SW480 (cell line): ENCODE measurements around the gene HRK.
"Not testable (repeated sequence)": the region's sequence is repeated elsewhere in the genome, so short reads cannot be mapped to it uniquely, and the experiment has no call there.

Source experiments
- DNase-seq: peaks from one replicate; pipeline ENCODE4 v3.0.0-alpha.2; 2016; ENCODE audit warnings: low spot score

HRK gene

DNA sequence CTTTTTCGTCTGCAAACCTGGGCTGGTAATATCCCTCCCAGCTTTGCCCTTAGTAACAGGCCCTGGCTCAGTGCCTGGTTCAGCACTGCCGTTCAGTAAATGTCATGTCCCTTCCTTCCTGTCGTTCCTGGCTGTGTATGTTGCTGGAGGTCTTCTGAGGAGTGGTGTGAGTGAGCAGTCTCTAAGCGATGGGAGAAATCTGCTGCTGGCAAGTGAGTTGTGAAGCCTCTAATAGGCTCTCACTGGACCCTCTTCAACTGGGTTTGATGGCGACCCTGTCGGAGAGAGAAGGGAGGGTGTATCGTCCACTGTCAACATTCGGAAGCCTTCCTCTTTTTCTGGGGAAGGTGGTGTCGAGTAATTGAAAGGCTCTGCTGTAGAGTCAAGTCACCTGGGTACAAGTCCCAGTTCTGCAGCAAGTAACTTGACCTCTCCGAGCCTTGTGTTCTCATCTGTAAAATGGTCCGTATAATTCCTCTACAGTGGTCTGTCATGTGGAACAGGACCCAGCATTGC, 62.8 kb downstream of the HRK start:
- no peak for DNase-seq

DNA sequence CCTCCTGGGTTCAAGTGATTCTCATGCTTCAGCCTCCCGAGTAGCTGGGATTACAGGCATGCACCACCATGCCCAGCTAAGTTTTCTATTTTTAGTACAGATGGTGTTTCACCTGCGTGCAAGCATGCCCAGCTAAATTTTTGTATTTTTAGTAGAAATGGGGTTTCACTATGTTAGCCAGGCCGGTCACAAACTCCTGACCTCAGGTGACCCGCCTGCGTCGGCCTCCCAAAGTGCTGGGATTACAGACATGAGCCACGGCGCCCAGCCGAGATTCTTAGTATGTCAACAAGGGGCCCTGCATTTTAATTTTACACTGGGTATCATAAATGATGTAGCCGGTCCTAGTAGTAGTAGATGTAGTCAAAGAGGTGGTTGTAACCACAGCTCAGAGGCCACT, 66.5 kb downstream of the HRK start:
- not testable (repeated sequence) for DNase-seq

DNA sequence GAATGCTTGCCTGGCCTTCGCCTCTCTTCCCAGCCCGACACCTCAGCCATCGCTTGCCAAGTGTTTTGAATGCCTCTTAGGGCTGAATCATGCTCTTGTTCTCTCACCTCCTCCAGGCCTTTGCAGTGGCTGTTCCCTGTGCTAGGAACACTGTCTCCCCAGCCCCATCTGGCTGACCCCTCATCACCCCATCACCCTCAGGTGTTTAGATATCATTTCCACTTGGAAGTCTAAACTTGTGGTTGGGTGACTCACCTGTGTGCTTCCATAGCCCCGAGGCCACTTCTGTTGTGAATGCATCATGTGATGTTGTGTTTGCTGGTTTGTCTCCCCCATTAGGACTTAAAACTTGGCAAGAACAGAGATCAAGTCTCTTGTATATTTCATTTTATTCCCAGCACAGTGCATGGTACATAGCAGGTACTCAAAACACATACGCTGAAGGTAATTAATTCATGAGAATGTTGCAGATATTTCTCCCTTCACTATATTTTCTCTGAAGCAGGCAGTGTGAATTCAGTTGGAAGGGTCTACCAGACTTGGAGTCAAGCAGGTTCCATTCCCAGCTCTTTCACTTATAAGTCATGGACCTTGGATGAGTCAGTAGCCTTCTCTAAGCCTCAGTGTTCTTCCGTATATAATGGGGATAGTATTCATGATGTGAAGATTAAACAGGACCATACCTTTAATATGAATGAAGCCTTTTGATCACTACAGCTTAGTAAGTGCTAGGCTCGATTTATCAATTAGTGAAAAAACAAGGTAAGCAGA, 67.8 kb downstream of the HRK start:
- DNase-seq = peak; percentile 44

DNA sequence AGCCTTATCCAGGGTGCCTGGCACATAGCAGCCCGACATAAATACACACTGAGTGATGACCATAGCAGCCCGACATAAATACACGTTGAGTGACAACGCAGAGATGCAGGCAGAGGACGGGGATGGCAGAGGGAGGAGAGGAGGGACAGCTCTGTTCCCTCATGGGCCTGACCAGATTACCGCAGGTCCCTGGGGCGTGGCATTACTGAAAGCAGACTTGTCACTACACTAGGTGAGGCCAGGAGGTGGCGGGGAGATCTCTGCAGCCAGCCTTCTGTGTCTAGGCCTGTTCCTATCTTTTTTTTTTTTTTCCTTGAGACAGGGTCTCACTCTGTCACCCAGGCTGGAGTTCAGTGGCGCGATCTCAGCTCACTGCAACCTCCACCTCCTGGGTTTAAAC, 69.0 kb downstream of the HRK start:
- no peak for DNase-seq

DNA sequence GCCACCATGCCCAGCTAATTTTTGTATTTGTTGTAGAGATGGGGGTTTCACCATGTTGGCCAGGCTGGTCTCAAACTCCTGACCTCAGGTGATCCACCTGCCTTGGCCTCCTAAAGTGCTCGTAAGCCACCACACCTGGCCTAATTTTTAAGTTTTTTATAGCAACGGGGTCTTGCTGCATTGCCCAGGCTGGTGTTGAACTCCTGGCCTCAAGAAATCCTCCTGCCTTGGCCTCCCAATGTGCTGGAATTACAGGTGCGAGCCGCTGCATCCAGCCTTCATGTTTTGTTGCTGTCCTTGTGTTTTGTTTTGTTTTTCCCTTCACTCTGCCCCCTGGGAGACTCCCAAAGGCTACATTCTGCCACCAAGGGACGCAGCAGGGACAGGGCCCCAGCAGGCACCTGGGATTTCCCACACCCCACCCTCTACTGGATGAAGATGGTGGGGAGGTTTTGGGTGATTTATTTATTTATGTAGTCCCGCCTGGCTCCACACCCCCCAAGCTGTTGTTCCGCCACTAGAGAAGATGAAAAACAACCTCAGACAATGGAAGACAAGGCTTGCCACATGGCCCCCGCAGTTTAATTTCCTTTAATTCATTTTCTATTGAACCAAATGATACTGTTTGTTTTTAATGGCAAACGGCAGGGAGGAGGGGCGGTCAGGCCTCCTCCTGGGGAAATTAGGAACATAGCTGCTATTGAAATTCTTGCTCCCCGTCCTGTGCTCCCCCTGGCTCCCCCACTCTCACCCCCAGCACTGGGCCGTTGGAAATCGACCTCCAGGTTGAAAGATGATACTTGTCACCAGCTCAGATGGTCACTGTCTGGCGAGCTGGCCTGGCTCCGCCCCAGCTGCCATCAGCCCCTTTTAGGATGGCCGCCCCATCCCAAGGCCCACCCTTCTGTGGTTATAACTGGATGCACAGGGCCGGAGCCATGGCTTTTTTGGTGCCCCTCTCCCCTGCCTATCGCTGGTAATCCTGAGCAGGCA, 72.8 kb downstream of the HRK start:
- no peak for DNase-seq

DNA sequence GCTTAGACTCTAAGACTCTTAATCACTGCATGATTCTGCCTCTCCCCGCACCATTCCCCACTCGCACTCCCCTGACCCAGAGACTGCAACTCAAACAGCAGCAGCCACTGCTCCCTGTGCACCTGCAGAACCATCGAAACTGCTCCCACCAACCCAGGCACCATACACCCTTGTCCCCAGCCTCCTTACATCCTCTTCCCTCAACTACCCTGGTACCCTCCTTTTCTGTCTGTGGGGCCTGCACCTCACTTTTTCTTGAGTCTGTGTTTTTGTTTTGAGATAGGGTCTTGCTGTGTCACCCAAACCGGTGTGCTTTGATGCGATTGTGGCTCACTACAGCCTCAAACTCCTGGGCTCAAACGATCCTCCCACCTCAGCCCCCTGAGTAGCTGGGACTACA, 73.7 kb downstream of the HRK start:
- DNase-seq = no peak

DNA sequence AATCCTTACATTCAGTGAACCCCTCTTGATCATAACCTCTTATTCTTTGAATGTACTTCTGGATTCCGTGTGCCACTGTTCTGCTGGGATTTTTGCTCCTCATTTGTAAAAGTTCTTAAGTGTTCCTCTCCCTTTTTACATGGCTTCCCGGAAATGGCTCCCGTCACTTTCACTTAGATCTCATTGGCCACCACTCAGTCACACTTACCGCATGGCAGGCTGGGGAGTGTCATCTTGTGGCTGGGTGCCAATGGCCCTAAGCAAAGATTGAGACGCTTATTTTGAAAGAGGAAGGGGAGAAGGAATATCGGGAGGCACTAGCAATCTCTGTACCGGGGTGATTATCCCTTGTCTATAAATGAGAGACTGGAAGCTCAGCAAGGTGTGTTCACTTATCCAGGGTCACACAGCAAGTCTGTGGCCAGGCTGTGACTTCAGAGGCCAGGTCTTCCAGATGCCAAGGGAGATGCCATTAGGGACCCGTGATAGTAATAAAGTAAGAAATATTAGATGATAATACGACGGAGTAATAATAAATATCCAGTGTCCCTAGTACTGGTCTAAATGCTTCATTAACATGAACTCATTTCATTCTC, 74.3 kb downstream of the HRK start:
- no peak for DNase-seq
